ENCODE data around the gene KIAA2012.

KIAA2012 gene

GRCh38 chr2:202147775-202148174 is 74.7 kb downstream of the KIAA2012 start:
- no peak for TF ChIP-seq CTCF (IDR thresholded peaks at IDR 0.05; ENCODE audit: low read depth, low read length, missing control alignments)

DNA sequence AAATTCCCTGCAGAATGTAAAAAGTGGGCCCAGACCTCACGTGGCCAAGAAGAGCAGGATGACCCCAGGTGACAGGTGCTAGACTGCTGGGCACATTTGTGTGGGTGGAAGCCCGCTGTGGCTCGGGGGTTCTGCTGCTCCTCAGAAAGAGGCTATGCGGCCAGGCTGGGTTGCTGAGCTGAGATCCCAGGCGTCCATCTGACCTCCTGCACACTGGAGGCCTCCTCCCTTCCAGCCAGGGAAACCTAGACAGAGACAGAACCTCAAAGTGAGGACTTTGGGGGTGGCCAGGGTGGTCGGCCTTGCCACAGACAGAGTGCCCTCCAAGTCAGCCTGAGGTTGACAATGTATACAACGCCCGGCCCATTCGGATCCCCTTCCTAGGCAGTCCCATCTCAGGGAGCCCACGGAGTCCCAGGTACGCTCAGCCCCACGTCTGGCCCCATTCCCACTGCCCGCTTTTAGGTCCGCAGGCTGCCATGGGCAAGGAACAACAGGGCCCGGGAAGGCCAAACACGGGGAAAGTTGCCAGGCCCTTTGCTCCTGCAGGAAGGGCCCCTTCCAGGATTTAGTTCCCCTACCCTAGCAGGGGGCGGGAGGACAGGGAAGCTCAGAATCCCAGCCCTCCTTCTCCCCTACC is 75.6 kb downstream of the KIAA2012 start:
- no peak for DNase-seq (ENCODE audit: extremely low read depth, low read depth)
- no peak for TF ChIP-seq CTCF (IDR thresholded peaks at IDR 0.05; ENCODE audit: low read depth, low read length, missing control alignments)
- no peak overlapping the region for H3K4me3 ChIP-seq (replicated peaks; ENCODE audit: low read depth, low read length)

More at GRCh38 chr2:202147775-202148174, 74.7 kb downstream of the KIAA2012 start:
- DNase-seq (ENCODE audit: extremely low read depth, low read depth): no peak
- no peak overlapping the region for H3K4me3 ChIP-seq (replicated peaks; ENCODE audit: low read depth, low read length)

DNA sequence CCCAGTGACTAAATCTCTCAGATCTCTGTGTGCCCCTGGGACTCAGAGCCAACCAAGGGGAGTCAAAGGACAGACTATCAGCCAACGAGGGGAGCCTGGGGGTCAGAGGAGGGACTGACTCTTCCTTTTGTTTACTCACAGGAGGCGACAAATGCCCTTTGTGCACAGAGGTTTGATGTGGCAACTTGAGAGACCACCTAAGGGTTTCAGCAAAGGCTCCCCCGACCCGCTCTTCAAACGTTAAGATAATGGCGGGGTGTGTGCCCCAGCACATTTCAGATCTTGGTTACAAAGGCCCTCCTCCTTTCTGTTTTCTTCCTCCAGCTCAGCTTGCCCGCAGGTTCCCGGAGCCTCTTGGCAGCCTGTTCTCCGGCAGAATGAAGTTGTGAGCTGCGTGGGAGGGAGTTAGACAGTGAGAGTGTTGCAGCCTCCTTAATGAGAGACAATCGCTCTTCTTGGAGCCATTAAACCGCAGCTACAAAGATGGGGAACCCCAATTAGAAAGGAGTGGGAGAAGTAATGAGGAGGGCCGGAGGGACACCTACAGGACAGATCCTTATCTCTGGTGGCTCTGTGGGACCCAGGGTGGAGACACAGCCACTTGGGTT is 76.2 kb downstream of the KIAA2012 start:
- H3K4me3 ChIP-seq (replicated peaks; ENCODE audit: low read depth, low read length): no peak overlapping the region
- no peak for DNase-seq (ENCODE audit: extremely low read depth, low read depth)
- no peak for TF ChIP-seq CTCF (IDR thresholded peaks at IDR 0.05; ENCODE audit: low read depth, low read length, missing control alignments)

DNA sequence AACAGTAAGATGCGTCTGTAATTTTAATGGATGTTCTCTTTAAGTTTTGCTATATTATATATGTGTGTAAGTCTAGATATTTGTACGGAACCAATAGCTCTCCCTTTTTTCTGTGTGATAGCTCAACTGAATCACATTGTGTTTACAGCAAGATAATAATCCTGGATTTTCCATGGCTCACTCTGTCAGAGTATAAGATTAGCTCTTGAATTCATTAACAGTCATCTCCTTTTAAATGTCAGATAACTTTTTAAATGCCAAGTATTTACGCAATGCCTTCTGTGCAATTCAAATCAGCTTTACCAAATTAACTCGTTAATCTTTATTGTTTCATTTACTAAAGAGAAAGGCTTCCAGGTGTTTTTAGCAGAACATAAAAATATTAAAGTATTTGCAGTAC is 76.9 kb downstream of the KIAA2012 start:
- no peak overlapping the region for H3K4me3 ChIP-seq (replicated peaks; ENCODE audit: low read depth, low read length)
- DNase-seq (ENCODE audit: extremely low read depth, low read depth): no peak
- TF ChIP-seq CTCF (IDR thresholded peaks at IDR 0.05; ENCODE audit: low read depth, low read length, missing control alignments): no peak

- no peak for DNase-seq (ENCODE audit: extremely low read depth, low read depth)
- H3K4me3 ChIP-seq (replicated peaks; ENCODE audit: low read depth, low read length): no peak overlapping the region
- TF ChIP-seq CTCF (IDR thresholded peaks at IDR 0.05; ENCODE audit: low read depth, low read length, missing control alignments): no peak
These were observed 79.2 kb downstream of the KIAA2012 start for GRCh38 chr2:202152104-202152715.

DNA sequence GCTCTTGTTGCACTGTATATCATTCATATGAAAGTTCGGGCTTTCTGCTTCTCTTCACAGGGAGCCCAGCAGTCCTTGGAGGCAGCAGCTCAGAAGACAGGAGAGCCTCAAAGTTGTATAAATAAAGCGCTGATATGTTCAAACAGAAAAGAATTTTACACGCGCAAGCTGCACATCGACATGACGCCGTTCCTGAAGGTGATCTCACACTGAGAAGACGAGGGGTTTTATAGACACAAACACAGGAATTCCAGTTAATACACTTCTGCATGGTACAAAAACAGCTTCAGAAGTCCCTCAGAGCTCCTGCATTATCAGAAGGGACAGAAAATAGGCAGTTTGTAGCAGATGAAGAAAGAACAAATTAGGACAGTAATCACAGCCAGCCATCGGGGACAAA is 81.6 kb downstream of the KIAA2012 start:
- no peak for DNase-seq (ENCODE audit: extremely low read depth, low read depth)
- TF ChIP-seq CTCF (IDR thresholded peaks at IDR 0.05; ENCODE audit: low read depth, low read length, missing control alignments): no peak

More for the DNA sequence above, 81.6 kb downstream of the KIAA2012 start:
- no peak overlapping the region for H3K4me3 ChIP-seq (replicated peaks; ENCODE audit: low read depth, low read length)

Data from HFF-Myc (cell line).